ENCODE data around the gene OR4D11. TPM values are rescaled to one million over a fixed set of nuclear protein-coding genes. Genes with fewer than 3 reads are reported as not detected.

The OR4D11 gene
- total and polyA plus RNA-seq, 2 of the 13 experiments (the other 11 are each of a cell fraction or from before 2014, with no cell fraction given) = not detected

GRCh38 chr11:59550842-59551658, 47.7 kb downstream of the OR4D11 start (continued):
- TF ChIP-seq ARID5B (CRISPR knock-in tag; IDR thresholded peaks at IDR 0.05) (peak; percentile 48; the same call in 1 of the 2 replicates), ZMYM2 (CRISPR knock-in tag; IDR thresholded peaks at IDR 0.05) (peak; percentile 77), MZF1 (CRISPR knock-in tag; IDR thresholded peaks at IDR 0.05; ENCODE audit: borderline replicate concordance) (no peak), RARG (CRISPR knock-in tag; IDR thresholded peaks at IDR 0.05; ENCODE audit: low read depth) (no peak), CREM (IDR thresholded peaks at IDR 0.05) (peak; percentile 43; the same call in 1 of the 2 replicates), CREM (CRISPR knock-in tag; IDR thresholded peaks at IDR 0.05) (no peak), ZNF24 (IDR thresholded peaks at IDR 0.05) (peak; percentile 3), NR2C2 (CRISPR knock-in tag; IDR thresholded peaks at IDR 0.05; ENCODE audit: borderline replicate concordance) (peak; percentile 26; the same call in 1 of the 2 replicates), HES4 (CRISPR knock-in tag; IDR thresholded peaks at IDR 0.05; ENCODE audit: borderline replicate concordance) (no peak), ZSCAN31 (CRISPR knock-in tag; IDR thresholded peaks at IDR 0.05; ENCODE audit: low read depth) (peak; percentile 92), MAF1 (CRISPR knock-in tag; IDR thresholded peaks at IDR 0.05; ENCODE audit: borderline replicate concordance) (no peak; the same call in 1 of the 2 replicates), ZNF232 (CRISPR knock-in tag; IDR thresholded peaks at IDR 0.05; ENCODE audit: borderline replicate concordance) (peak; percentile 5; the same call in 1 of the 2 replicates), PHF5A (CRISPR knock-in tag; IDR thresholded peaks at IDR 0.05; ENCODE audit: low read depth, unreplicated experiment) (no peak), HNF1A (IDR thresholded peaks at IDR 0.05; ENCODE audit: low read depth) (no peak), HNF1A (CRISPR knock-in tag; IDR thresholded peaks at IDR 0.05; ENCODE audit: borderline replicate concordance) (0 out of 2 replicates have a peak, but pooled peaks have one; percentile 8)
- TF ChIP-seq, protein P1, sequence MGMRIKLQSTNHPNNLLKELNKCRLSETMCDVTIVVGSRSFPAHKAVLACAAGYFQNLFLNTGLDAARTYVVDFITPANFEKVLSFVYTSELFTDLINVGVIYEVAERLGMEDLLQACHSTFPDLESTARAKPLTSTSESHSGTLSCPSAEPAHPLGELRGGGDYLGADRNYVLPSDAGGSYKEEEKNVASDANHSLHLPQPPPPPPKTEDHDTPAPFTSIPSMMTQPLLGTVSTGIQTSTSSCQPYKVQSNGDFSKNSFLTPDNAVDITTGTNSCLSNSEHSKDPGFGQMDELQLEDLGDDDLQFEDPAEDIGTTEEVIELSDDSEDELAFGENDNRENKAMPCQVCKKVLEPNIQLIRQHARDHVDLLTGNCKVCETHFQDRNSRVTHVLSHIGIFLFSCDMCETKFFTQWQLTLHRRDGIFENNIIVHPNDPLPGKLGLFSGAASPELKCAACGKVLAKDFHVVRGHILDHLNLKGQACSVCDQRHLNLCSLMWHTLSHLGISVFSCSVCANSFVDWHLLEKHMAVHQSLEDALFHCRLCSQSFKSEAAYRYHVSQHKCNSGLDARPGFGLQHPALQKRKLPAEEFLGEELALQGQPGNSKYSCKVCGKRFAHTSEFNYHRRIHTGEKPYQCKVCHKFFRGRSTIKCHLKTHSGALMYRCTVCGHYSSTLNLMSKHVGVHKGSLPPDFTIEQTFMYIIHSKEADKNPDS (CRISPR knock-in tag; IDR thresholded peaks at IDR 0.05) = no peak
- TF ChIP-seq, protein P2, sequence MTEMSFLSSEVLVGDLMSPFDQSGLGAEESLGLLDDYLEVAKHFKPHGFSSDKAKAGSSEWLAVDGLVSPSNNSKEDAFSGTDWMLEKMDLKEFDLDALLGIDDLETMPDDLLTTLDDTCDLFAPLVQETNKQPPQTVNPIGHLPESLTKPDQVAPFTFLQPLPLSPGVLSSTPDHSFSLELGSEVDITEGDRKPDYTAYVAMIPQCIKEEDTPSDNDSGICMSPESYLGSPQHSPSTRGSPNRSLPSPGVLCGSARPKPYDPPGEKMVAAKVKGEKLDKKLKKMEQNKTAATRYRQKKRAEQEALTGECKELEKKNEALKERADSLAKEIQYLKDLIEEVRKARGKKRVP (CRISPR knock-in tag; IDR thresholded peaks at IDR 0.05) = 0 out of 4 replicates have a peak, but pooled peaks of 1 of the 2 experiments have one; percentile 43
